H1 (cell line): ENCODE measurements around the gene KCNMA1. TPM values are rescaled to one million over a fixed set of nuclear protein-coding genes. Genes with fewer than 3 reads are reported as not detected.

Source experiments
- EGR1 ChIP-seq: IDR thresholded peaks from 2 replicates; pipeline ENCODE4 v1.6.1; 2011; ENCODE audit warnings: low read depth, low read length, borderline replicate concordance
- EP300 ChIP-seq, 2 experiments: IDR thresholded peaks; 1 replicate in 1 of 2; 2 replicates in 1 of 2; pipeline ENCODE4 v1.6.1; 2011 to 2012; ENCODE audit warnings: low read depth in 2 of 2, low read length in 2 of 2, mild to moderate bottlenecking in 2 of 2, borderline replicate concordance in 1 of 2, inconsistent platforms in 1 of 2, moderate library complexity in 1 of 2
- NRF1 ChIP-seq: IDR thresholded peaks from 2 replicates; pipeline ENCODE4 v1.6.1; 2011; ENCODE audit warnings: mild to moderate bottlenecking, low read depth, low read length, improper control_type of control experiment
- RNF2 ChIP-seq: fragments of 200-900, 300-1000 bp; sonication (generic); IDR thresholded peaks from 2 replicates; pipeline ENCODE4 v1.7.1; 2016; ENCODE audit warnings: borderline replicate concordance, low read depth, mild to moderate bottlenecking, antibody characterized with exemption, low read length; ENCODE audit not compliant: poor library complexity, severe bottlenecking; ENCODE audit errors: missing control alignments
- polyA plus RNA-seq, 7 experiments: library from polyadenylated mRNA; depleted of rRNA in 3 of 7; stranded (reverse) in 5 of 7; unstranded in 2 of 7; fragments of >200 nt in 5 of 7; fragments of 200-250 nt in 2 of 7; gene quantifications; 1 replicate in 5 of 7; 2 replicates in 1 of 7; 4 replicates in 1 of 7; pipeline versions ENCODE4 v1.2.1 to v1.2.3, GENCODE V29; 2011 to 2013; ENCODE audit warnings: missing spikeins in 2 of 7, mixed read lengths in 2 of 7
- total RNA-seq: library from RNA; stranded (reverse); fragmentation: NEBNext Ultra II Directional; extraction: Animal tissue kit (Norgen Biotek cat#: 25700); gene quantifications from 2 replicates; pipeline ENCODE4 v1.2.1, GENCODE V29; 2021

The KCNMA1 gene
- total and polyA plus RNA-seq, 2 of the 8 experiments (the other 6 are each of a cell fraction or from before 2014, with no cell fraction given) = 10.2 to 11.1 TPM

DNA sequence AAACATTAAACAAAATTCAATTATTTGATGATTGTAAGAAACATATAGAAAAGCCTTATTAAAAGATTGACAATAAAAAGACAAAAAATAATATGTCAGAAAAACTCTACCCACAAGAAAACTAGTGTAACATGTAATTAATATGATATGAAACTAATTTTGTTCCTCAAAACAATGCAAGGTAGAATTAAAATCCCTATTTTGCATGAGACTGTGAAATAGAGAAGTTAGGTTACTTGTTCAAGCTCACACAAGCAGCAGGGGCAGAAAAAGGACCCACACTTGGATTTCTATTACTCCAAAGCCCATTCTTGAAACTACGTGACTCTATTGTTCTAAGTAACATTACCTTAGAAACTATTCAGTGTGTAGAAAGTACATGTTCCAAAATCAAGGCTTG, 96.4 kb downstream of the KCNMA1 start (continued):
- TF ChIP-seq EP300 (IDR thresholded peaks at IDR 0.05; ENCODE audit: borderline replicate concordance in 1 of 2, low read depth in 2 of 2, low read length in 2 of 2) = no peak
- no peak for TF ChIP-seq NRF1
- TF ChIP-seq RNF2 = no peak
- no peak for TF ChIP-seq EGR1
